WTC11 (cell line): ENCODE measurements around the gene TAOK3. TPM values are rescaled to one million over a fixed set of nuclear protein-coding genes. Genes with fewer than 3 reads are reported as not detected.

Experiments
- ARID4B ChIP-seq: sonication (generic); formaldehyde crosslinking; IDR thresholded peaks from 2 replicates; pipeline ENCODE4 v1.8.0; 2023; ENCODE audit warnings: missing genetic modification reagents, mild to moderate bottlenecking, borderline replicate concordance
- CBFB ChIP-seq: sonication (generic); formaldehyde crosslinking; IDR thresholded peaks from 2 replicates; pipeline ENCODE4 v1.8.1; 2022; ENCODE audit warnings: mild to moderate bottlenecking, low read depth, missing genetic modification reagents
- CDX4 ChIP-seq: fragments of 250-450 bp; sonication (Bioruptor Pico); IDR thresholded peaks from 2 replicates; pipeline ENCODE4 v1.9.0; 2021; ENCODE audit warnings: moderate library complexity, mild to moderate bottlenecking, inconsistent platforms, borderline replicate concordance
- ESRRA ChIP-seq: sonication (generic); formaldehyde crosslinking; IDR thresholded peaks from 2 replicates; pipeline ENCODE4 v1.8.1; 2022; ENCODE audit warnings: mild to moderate bottlenecking, missing genetic modification reagents, borderline replicate concordance
- GABPB1 ChIP-seq: sonication (generic); formaldehyde crosslinking; IDR thresholded peaks from 2 replicates; pipeline ENCODE4 v1.8.1; 2023; ENCODE audit warnings: mild to moderate bottlenecking, missing genetic modification reagents
- HMGXB4 ChIP-seq: sonication (generic); formaldehyde crosslinking; IDR thresholded peaks from 2 replicates; pipeline ENCODE4 v1.8.1; 2023; ENCODE audit warnings: mild to moderate bottlenecking, moderate library complexity, missing genetic modification reagents
- IRF1 ChIP-seq: sonication (generic); formaldehyde crosslinking; IDR thresholded peaks from 2 replicates; pipeline ENCODE4 v1.8.0; 2023; ENCODE audit warnings: missing genetic modification reagents
- NFE2L1 ChIP-seq: sonication (generic); formaldehyde crosslinking; IDR thresholded peaks from 2 replicates; pipeline ENCODE4 v1.8.1; 2023; ENCODE audit warnings: missing genetic modification reagents
- NFYB ChIP-seq: sonication (generic); formaldehyde crosslinking; conservative IDR thresholded peaks from 2 replicates; pipeline ENCODE4 v1.8.0; 2022; ENCODE audit warnings: low read depth, missing genetic modification reagents
- NR1H2 ChIP-seq: sonication (generic); formaldehyde crosslinking; IDR thresholded peaks from 2 replicates; pipeline ENCODE4 v1.9.0; 2021; ENCODE audit warnings: mild to moderate bottlenecking, moderate library complexity, missing genetic modification reagents
- STAT6 ChIP-seq: sonication (generic); formaldehyde crosslinking; conservative IDR thresholded peaks from 2 replicates; pipeline ENCODE4 v1.8.1; 2023; ENCODE audit warnings: mild to moderate bottlenecking, low read depth, missing genetic modification reagents, moderate library complexity
- TEAD1 ChIP-seq: sonication (generic); formaldehyde crosslinking; IDR thresholded peaks from 2 replicates; pipeline ENCODE4 v1.8.0; 2022; ENCODE audit warnings: mild to moderate bottlenecking, missing genetic modification reagents
- ZBTB21 ChIP-seq: sonication (generic); formaldehyde crosslinking; IDR thresholded peaks from 2 replicates; pipeline ENCODE4 v1.8.1; 2023; ENCODE audit warnings: mild to moderate bottlenecking, missing genetic modification reagents, borderline replicate concordance
- ZNF232 ChIP-seq: sonication (generic); formaldehyde crosslinking; IDR thresholded peaks from 2 replicates; pipeline ENCODE4 v1.8.0; 2022; ENCODE audit warnings: mild to moderate bottlenecking, missing genetic modification reagents
- ZNF396 ChIP-seq: fragments of 250-450 bp; sonication (Bioruptor Pico); IDR thresholded peaks from 2 replicates; pipeline ENCODE4 v1.8.0; 2021; ENCODE audit warnings: mild to moderate bottlenecking, moderate library complexity, borderline replicate concordance
- ZNF425 ChIP-seq: fragments of 250-450 bp; sonication (Bioruptor Pico); conservative IDR thresholded peaks from 2 replicates; pipeline ENCODE4 v1.9.0; 2021; ENCODE audit warnings: mild to moderate bottlenecking
- total RNA-seq: library from RNA; stranded (reverse); gene quantifications from 3 replicates; pipeline ENCODE4 v1.2.3, GENCODE V29; 2021

The TAOK3 gene
- total RNA-seq, 1 experiment from 2014 or later = 13.0 TPM

GRCh38 chr12:118212606-118213005 is 160.1 kb downstream of the TAOK3 start (continued):
- TF ChIP-seq ZNF425 (CRISPR knock-in tag) (no peak), ARID4B (no peak), NR1H2 (CRISPR knock-in tag) (no peak), ZBTB21 (no peak), ZNF396 (CRISPR knock-in tag) (no peak), IRF1 (CRISPR knock-in tag) (no peak), TEAD1 (CRISPR knock-in tag) (no peak), CDX4 (no peak), GABPB1 (no peak), NFYB (no peak), ZNF232 (CRISPR knock-in tag) (no peak), NFE2L1 (no peak), ESRRA (CRISPR knock-in tag) (no peak), HMGXB4 (CRISPR knock-in tag) (no peak), CBFB (no peak), STAT6 (CRISPR knock-in tag) (no peak)
- TF ChIP-seq, all 79 proteins: peak for 0
